WTC11 (cell line): Measurements from ENCODE around the gene RARRES2. TPM values are rescaled to one million over a fixed set of nuclear protein-coding genes. Genes with fewer than 3 reads are reported as not detected.

Source experiments
- ATAC-seq: fragments of 200-7000 bp; cut with Tn5 transposase; 2 replicates; pipeline ENCODE4 v1.10.0; 2021; ENCODE audit warnings: mild to moderate bottlenecking, moderate library complexity
- CTCF ChIA-PET: fragments of 300-600 bp; sonication (Branson Sonifier 250); formaldehyde crosslinking; loops from one replicate; lab custom pipeline; 2021; ENCODE audit warnings: antibody characterized with exemption; lab: Charles Lee
- POLR2A ChIA-PET: fragments of 350-600 bp; sonication (Branson Sonifier 250); formaldehyde crosslinking; loops from one replicate; lab custom pipeline; 2021; ENCODE audit warnings: antibody characterized with exemption; lab: Charles Lee
- DNase-seq: peaks from one replicate; pipeline ENCODE4 v3.0.0; 2021; ENCODE audit warnings: low spot score
- H3K27ac Mint-ChIP-seq: 2 replicates; pipeline ENCODE4 v1.8.0; 2021; ENCODE audit warnings: mixed read lengths
- H3K27me3 Mint-ChIP-seq: 2 replicates; pipeline ENCODE4 v1.8.0; 2021; ENCODE audit warnings: low read depth, mild to moderate bottlenecking, moderate library complexity, mixed read lengths
- H3K36me3 Mint-ChIP-seq: 2 replicates; pipeline ENCODE4 v1.8.0; 2021; ENCODE audit warnings: mixed read lengths
- H3K4me1 Mint-ChIP-seq: 2 replicates; pipeline ENCODE4 v1.8.0; 2022; ENCODE audit warnings: mixed read lengths
- H3K4me3 Mint-ChIP-seq: 2 replicates; pipeline ENCODE4 v1.8.0; 2021; ENCODE audit warnings: mild to moderate bottlenecking, moderate library complexity, mixed read lengths
- H3K9me3 Mint-ChIP-seq: 2 replicates; pipeline ENCODE4 v1.8.0; 2021; ENCODE audit warnings: mixed read lengths
- ARID4B ChIP-seq: sonication (generic); formaldehyde crosslinking; IDR thresholded peaks from 2 replicates; pipeline ENCODE4 v1.8.0; 2023; ENCODE audit warnings: missing genetic modification reagents, mild to moderate bottlenecking, borderline replicate concordance
- ATF1 ChIP-seq: sonication (generic); formaldehyde crosslinking; IDR thresholded peaks from 2 replicates; pipeline ENCODE4 v1.8.1; 2023; ENCODE audit warnings: mild to moderate bottlenecking, moderate library complexity, missing genetic modification reagents
- E2F5 ChIP-seq: sonication (generic); formaldehyde crosslinking; IDR thresholded peaks from 2 replicates; pipeline ENCODE4 v1.8.1; 2022; ENCODE audit warnings: mild to moderate bottlenecking, moderate library complexity, missing genetic modification reagents
- FOXK1 ChIP-seq: sonication (generic); formaldehyde crosslinking; IDR thresholded peaks from 2 replicates; pipeline ENCODE4 v1.8.0; 2022; ENCODE audit warnings: mild to moderate bottlenecking, moderate library complexity, missing genetic modification reagents
- GABPB1 ChIP-seq: sonication (generic); formaldehyde crosslinking; IDR thresholded peaks from 2 replicates; pipeline ENCODE4 v1.8.1; 2023; ENCODE audit warnings: mild to moderate bottlenecking, missing genetic modification reagents
- NFE2L1 ChIP-seq: sonication (generic); formaldehyde crosslinking; IDR thresholded peaks from 2 replicates; pipeline ENCODE4 v1.8.1; 2023; ENCODE audit warnings: missing genetic modification reagents
- PRDM15 ChIP-seq: sonication (generic); formaldehyde crosslinking; IDR thresholded peaks from 2 replicates; pipeline ENCODE4 v1.8.0; 2022; ENCODE audit warnings: missing genetic modification reagents
- RELA ChIP-seq: sonication (generic); formaldehyde crosslinking; IDR thresholded peaks from 2 replicates; pipeline ENCODE4 v1.8.1; 2022; ENCODE audit warnings: missing genetic modification reagents, mild to moderate bottlenecking, borderline replicate concordance
- SOX15 ChIP-seq: fragments of 250-450 bp; sonication (Bioruptor Pico); IDR thresholded peaks from 2 replicates; pipeline ENCODE4 v1.9.0; 2021; ENCODE audit warnings: mild to moderate bottlenecking
- SP1 ChIP-seq: sonication (generic); formaldehyde crosslinking; conservative IDR thresholded peaks from 2 replicates; pipeline ENCODE4 v1.8.1; 2022; ENCODE audit warnings: missing genetic modification reagents
- total RNA-seq: library from RNA; stranded (reverse); gene quantifications from 3 replicates; pipeline ENCODE4 v1.2.3, GENCODE V29; 2021
- TF ChIP-seq, protein P1 (sequence below): fragments of 250-450 bp; sonication (Bioruptor Pico); IDR thresholded peaks from 2 replicates; pipeline ENCODE4 v1.9.0; 2021; ENCODE audit warnings: moderate library complexity, mild to moderate bottlenecking, inconsistent platforms, borderline replicate concordance
- TF ChIP-seq, protein P2 (sequence below): sonication (generic); formaldehyde crosslinking; IDR thresholded peaks from 2 replicates; pipeline ENCODE4 v1.8.1; 2022; ENCODE audit warnings: low read depth, missing genetic modification reagents, borderline replicate concordance

Gene RARRES2
- total RNA-seq, 1 experiment from 2014 or later = 230 TPM

- TF ChIP-seq, protein P1, sequence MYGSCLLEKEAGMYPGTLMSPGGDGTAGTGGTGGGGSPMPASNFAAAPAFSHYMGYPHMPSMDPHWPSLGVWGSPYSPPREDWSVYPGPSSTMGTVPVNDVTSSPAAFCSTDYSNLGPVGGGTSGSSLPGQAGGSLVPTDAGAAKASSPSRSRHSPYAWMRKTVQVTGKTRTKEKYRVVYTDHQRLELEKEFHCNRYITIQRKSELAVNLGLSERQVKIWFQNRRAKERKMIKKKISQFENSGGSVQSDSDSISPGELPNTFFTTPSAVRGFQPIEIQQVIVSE = no peak
- no peak for TF ChIP-seq NFE2L1
- TF ChIP-seq ARID4B (CRISPR knock-in tag) = no peak
- TF ChIP-seq E2F5 (CRISPR knock-in tag) = no peak
- TF ChIP-seq, protein P2, sequence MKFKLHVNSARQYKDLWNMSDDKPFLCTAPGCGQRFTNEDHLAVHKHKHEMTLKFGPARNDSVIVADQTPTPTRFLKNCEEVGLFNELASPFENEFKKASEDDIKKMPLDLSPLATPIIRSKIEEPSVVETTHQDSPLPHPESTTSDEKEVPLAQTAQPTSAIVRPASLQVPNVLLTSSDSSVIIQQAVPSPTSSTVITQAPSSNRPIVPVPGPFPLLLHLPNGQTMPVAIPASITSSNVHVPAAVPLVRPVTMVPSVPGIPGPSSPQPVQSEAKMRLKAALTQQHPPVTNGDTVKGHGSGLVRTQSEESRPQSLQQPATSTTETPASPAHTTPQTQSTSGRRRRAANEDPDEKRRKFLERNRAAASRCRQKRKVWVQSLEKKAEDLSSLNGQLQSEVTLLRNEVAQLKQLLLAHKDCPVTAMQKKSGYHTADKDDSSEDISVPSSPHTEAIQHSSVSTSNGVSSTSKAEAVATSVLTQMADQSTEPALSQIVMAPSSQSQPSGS (CRISPR knock-in tag) = no peak
- TF ChIP-seq SOX15 = no peak
Measured at GRCh38 chr7:150325901-150326300, 15.5 kb downstream of the RARRES2 start (continued).

GRCh38 chr7:150325110-150325611 lies 16.3 kb downstream of the RARRES2 start:
- Mint-ChIP-seq H3K27me3 (peaks cover 14% of the 10 kb centered on the region), H3K9me3 (no peaks in the 10 kb centered on the region), H3K36me3 (peaks cover 27% of the 10 kb centered on the region), H3K4me1 (peaks cover 64% of the 10 kb centered on the region), H3K4me3 (peak overlapping the region; percentile 91), H3K27ac (peak overlapping the region; percentile 25; the same call in 1 of the 2 replicates)
- no peak for TF ChIP-seq FOXK1
- no peak for TF ChIP-seq ATF1 (CRISPR knock-in tag)
- ChIA-PET CTCF (interaction anchor here (0.6 to 1.5 kb wide), 2 partner anchors 9 to 10 kb away, joined by 5 read pairs; no protein-coding TSS in a partner anchor), POLR2A (no interaction called here)
- ATAC-seq (no peak), DNase-seq (no peak)

DNA sequence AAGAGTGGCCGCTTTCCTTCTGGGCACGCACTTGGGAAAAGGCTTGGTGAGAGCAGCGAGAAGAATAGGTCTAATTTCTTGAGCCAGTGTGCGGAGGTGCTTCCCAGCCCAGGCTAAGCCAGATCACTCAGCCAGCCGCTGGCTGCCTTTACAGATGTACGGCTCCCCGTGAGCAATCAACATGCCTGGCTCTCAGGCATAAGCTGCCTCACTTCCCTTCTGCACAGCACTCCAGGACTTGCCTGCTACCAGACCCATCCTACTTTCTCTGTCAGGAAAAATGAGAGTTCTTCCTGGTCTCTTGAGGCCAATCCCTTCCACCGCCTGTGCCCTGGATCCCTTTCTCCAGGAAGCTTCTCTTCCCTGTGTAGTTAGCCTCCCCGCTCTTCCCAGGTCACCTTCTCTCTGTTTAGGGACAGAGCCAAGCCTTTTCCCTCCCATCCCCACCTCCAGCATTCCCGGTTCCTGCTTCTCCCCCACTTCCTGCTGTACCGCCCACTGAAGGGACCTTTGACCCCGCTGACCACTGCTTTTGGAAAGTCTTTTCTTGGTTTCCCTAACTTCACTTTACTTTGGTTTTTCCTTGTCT lies 17.0 kb downstream of the RARRES2 start:
- peaks cover 63% of the 10 kb centered on the region for H3K4me1 Mint-ChIP-seq
- TF ChIP-seq RELA = no peak
- no peak for TF ChIP-seq GABPB1 (CRISPR knock-in tag)
- peak; percentile 67 for TF ChIP-seq PRDM15
- 0 out of 2 replicates have a peak, but pooled peaks have one; percentile 35 for TF ChIP-seq SP1 (CRISPR knock-in tag)
- CTCF ChIA-PET = interaction anchor here (1.5 kb wide), 1 partner anchor 11 kb away, joined by 5 read pairs; no protein-coding TSS in a partner anchor
- no peaks in the 10 kb centered on the region for H3K9me3 Mint-ChIP-seq
- peak; percentile 34 for ATAC-seq
- no peak for DNase-seq
- H3K27ac Mint-ChIP-seq = peak overlapping the region; percentile 96
- POLR2A ChIA-PET = no interaction called here
- H3K4me3 Mint-ChIP-seq = peak overlapping the region; percentile 91
- peaks cover 27% of the 10 kb centered on the region for H3K36me3 Mint-ChIP-seq
- peaks cover 18% of the 10 kb centered on the region for H3K27me3 Mint-ChIP-seq
